Measurements from ENCODE around the gene PDILT. TPM values are rescaled to one million over a fixed set of nuclear protein-coding genes. Genes with fewer than 3 reads are reported as not detected.
A peak's percentile ranks its signal among the peaks of the same experiment; 100 is the strongest.
"Not testable (repeated sequence)": the region's sequence is repeated elsewhere in the genome, so short reads cannot be mapped to it uniquely, and the experiment has no call there.

PDILT gene, protein sequence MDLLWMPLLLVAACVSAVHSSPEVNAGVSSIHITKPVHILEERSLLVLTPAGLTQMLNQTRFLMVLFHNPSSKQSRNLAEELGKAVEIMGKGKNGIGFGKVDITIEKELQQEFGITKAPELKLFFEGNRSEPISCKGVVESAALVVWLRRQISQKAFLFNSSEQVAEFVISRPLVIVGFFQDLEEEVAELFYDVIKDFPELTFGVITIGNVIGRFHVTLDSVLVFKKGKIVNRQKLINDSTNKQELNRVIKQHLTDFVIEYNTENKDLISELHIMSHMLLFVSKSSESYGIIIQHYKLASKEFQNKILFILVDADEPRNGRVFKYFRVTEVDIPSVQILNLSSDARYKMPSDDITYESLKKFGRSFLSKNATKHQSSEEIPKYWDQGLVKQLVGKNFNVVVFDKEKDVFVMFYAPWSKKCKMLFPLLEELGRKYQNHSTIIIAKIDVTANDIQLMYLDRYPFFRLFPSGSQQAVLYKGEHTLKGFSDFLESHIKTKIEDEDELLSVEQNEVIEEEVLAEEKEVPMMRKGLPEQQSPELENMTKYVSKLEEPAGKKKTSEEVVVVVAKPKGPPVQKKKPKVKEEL
- not detected for total RNA-seq

DNA sequence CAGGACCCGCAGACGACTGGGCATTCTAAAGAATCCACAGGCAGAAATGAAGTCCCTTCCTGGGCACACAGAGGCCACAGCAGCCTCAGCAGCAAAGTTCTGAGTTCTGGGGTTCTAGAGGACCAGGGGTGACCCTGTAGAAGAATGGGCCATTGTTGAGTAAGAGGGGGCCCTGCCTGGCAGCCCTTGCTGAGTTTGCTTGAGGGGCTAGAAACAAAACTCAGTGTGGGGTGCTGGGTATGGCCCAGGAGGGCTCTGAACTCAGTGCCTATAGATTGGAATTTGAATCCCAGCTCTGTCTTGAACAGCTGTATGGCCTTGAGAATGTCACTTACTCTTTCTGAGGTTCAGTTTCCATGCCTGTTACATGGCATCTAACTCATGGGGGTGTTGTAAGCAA, at the start of gene PDILT:
Gene PDILT (minus strand): TSS at position 101 of the 400 bp plus-strand sequence. CDS start 5,437 bp downstream, outside the sequence.
- no peaks in the 10 kb centered on the region for H3K27me3 ChIP-seq
- intact Hi-C loops (cut with DNase I), result no loop called here
- TF ChIP-seq, protein P1, sequence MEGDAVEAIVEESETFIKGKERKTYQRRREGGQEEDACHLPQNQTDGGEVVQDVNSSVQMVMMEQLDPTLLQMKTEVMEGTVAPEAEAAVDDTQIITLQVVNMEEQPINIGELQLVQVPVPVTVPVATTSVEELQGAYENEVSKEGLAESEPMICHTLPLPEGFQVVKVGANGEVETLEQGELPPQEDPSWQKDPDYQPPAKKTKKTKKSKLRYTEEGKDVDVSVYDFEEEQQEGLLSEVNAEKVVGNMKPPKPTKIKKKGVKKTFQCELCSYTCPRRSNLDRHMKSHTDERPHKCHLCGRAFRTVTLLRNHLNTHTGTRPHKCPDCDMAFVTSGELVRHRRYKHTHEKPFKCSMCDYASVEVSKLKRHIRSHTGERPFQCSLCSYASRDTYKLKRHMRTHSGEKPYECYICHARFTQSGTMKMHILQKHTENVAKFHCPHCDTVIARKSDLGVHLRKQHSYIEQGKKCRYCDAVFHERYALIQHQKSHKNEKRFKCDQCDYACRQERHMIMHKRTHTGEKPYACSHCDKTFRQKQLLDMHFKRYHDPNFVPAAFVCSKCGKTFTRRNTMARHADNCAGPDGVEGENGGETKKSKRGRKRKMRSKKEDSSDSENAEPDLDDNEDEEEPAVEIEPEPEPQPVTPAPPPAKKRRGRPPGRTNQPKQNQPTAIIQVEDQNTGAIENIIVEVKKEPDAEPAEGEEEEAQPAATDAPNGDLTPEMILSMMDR (IDR thresholded peaks at IDR 0.05), result no peak
- H3K4me3 ChIP-seq, result no peak within 1 kb of the TSS
- DNase-seq (ENCODE audit: low spot score in 2 of 2), result no peak
- no peaks in the 10 kb centered on the region for H3K36me3 ChIP-seq
- no peaks in the 10 kb centered on the region for H3K4me1 ChIP-seq
- no peak within 1 kb of the TSS for H3K27ac ChIP-seq
- no peaks in the 10 kb centered on the region for H3K9me3 ChIP-seq

GRCh38 chr16:20453633-20454032, 49.1 kb upstream of the PDILT start:
- H3K36me3 ChIP-seq; DNase-seq (ENCODE audit: low spot score in 2 of 2); H3K4me3 ChIP-seq; H3K27ac ChIP-seq; H3K27me3 ChIP-seq; H3K9me3 ChIP-seq; H3K4me1 ChIP-seq; intact Hi-C loops (cut with DNase I): not testable (repeated sequence)

GRCh38 chr16:20451364-20451763, 46.8 kb upstream of the PDILT start, which contains the start of gene ACSM2A:
Gene ACSM2A (plus strand): TSS chr16:20451521. CDS start chr16:20460115, 8,594 bp downstream.
- H3K4me1 ChIP-seq; H3K27me3 ChIP-seq; H3K9me3 ChIP-seq; intact Hi-C loops (cut with DNase I); H3K36me3 ChIP-seq; DNase-seq (ENCODE audit: low spot score in 2 of 2); H3K4me3 ChIP-seq; H3K27ac ChIP-seq: not testable (repeated sequence)

DNA sequence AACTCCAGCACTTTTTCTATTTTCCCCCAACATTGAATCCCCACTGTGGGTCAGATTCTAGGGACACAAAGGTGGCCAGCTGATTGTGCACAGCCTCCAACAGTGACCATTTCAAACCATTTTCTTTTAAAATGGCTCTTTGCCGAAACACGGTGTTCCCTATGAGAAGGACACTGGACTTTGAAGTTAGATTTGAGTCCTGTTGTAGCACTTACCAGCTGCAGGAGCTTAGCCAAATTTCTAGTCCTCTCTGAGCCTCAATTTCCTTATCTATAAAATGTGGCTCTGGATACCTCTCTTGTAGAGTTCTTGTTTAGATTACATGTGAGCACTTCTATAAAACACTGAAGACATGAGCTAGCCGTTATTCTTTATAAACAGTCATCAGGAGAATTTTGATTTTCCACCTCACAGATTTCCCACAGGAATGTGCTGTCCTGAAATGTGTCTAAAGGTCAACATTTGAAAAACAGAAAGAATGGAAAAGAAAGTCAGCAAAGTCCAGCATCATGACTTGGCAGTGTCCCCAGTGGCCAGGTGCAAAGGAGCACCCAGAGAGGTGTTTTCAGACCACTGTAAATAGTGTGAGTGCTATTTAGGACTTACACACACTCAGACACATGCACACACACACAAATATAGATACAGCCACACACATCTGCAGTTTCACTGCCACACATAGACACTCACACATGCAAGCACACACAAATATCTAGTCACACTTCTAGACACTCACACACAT, 42.3 kb upstream of the PDILT start:
- H3K9me3 ChIP-seq; H3K4me3 ChIP-seq; H3K27me3 ChIP-seq; H3K36me3 ChIP-seq; DNase-seq (ENCODE audit: low spot score in 2 of 2); H3K27ac ChIP-seq; intact Hi-C loops (cut with DNase I); H3K4me1 ChIP-seq: not testable (repeated sequence)

GRCh38 chr16:20441859-20442258, 37.3 kb upstream of the PDILT start:
- H3K4me1 ChIP-seq; DNase-seq (ENCODE audit: low spot score in 2 of 2); intact Hi-C loops (cut with DNase I); H3K27ac ChIP-seq; H3K4me3 ChIP-seq; H3K27me3 ChIP-seq; H3K9me3 ChIP-seq; H3K36me3 ChIP-seq: not testable (repeated sequence)

GRCh38 chr16:20441191-20441590, 36.7 kb upstream of the PDILT start:
- Histone ChIP-seq H3K9me3 (no peaks in the 10 kb centered on the region), H3K27ac (peak overlapping the region in 1 of 2 donors; percentile 87)
- TF ChIP-seq, protein P1 (IDR thresholded peaks at IDR 0.05), result no peak

DNA sequence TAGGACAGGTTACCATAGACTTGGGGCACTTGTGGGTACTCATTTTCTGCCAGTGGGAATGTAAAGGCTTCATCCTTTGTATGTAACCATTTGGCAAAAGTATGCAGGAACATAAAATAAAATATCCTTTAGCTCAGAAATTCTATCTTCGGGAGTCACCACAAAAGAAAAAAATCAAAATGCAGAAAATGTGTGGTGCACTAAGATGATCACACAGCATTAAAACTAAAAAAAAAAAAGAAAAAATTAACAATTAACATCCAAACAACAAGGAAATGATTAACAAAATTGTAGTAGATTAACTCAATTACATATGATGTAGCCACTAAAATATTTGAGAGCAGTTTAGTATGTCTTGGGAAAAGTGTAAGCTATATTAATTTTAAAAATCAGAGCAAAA, 36.2 kb upstream of the PDILT start:
- H3K27ac ChIP-seq, result peak overlapping the region; percentile 80 to 87
- H3K9me3 ChIP-seq; H3K4me1 ChIP-seq; H3K4me3 ChIP-seq; H3K27me3 ChIP-seq; intact Hi-C loops (cut with DNase I); H3K36me3 ChIP-seq; DNase-seq (ENCODE audit: low spot score in 2 of 2): not testable (repeated sequence)

More at GRCh38 chr16:20441191-20441590, 36.7 kb upstream of the PDILT start:
- peaks cover 0 to 4% of the 10 kb centered on the region in 2 donors for H3K4me1 ChIP-seq
- H3K4me3 ChIP-seq, result no peak overlapping the region
- intact Hi-C loops (cut with DNase I), result no loop called here
- no peaks in the 10 kb centered on the region for H3K27me3 ChIP-seq
- no peaks in the 10 kb centered on the region for H3K36me3 ChIP-seq
- no peak for DNase-seq (ENCODE audit: low spot score in 2 of 2)

DNA sequence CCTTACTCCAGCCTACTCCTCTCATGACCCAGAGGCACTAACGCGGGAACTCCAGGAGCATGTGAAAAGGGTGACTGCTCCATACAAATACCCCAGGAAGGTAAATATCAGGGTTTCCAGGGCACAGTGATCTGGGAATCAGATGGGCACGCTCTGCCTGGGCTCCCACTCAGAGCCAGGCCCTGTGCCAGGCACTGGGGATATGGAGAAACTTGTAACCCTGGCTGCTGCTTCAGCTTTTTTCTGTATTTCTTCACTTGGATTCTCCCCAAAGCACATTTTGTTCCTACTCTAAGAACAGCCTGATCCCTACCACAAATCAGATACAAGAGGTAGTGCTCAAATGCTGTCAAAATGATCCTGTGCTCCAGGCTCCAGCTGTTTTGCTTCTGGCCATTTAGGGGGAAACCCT, 35.3 kb upstream of the PDILT start:
- intact Hi-C loops (cut with DNase I), result not testable (repeated sequence)

GRCh38 chr16:20438950-20439349, 34.4 kb upstream of the PDILT start:
- H3K27me3 ChIP-seq; H3K27ac ChIP-seq; H3K9me3 ChIP-seq; H3K4me1 ChIP-seq; intact Hi-C loops (cut with DNase I); H3K36me3 ChIP-seq; H3K4me3 ChIP-seq; DNase-seq (ENCODE audit: low spot score in 2 of 2): not testable (repeated sequence)

More for the DNA sequence above, 35.3 kb upstream of the PDILT start:
- H3K9me3 ChIP-seq, H3K4me3 ChIP-seq, H3K36me3 ChIP-seq, H3K4me1 ChIP-seq, H3K27me3 ChIP-seq: not testable (repeated sequence)
- peak overlapping the region; percentile 63 to 64 for H3K27ac ChIP-seq
- DNase-seq (ENCODE audit: low spot score in 2 of 2), result peak; percentile 21 to 79
